Cardiac muscle cell (in vitro differentiated cells and primary cell): ENCODE data around the gene REC8. TPM values are rescaled to one million over a fixed set of nuclear protein-coding genes. Genes with fewer than 3 reads are reported as not detected.

Experiments used
- DNase-seq, 2 donors: peaks; one replicate each; pipeline versions ENCODE4 v3.0.0 to v3.0.0-alpha.2; 2010 to 2017; ENCODE audit warnings: low read depth in 1 of 2, low spot score in 1 of 2
- H3K27ac ChIP-seq: fragments of 200-600 bp; sonication (generic); 2 replicates; pipeline ENCODE4 v1.5.1; 2016
- H3K27me3 ChIP-seq: fragments of 200-600 bp; sonication (generic); 2 replicates; pipeline ENCODE4 v1.6.0; 2016; ENCODE audit warnings: control low read depth
- H3K36me3 ChIP-seq: fragments of 200-600 bp; sonication (generic); 2 replicates; pipeline ENCODE4 v1.5.1; 2016; ENCODE audit warnings: control low read depth
- H3K4me1 ChIP-seq: fragments of 200-600 bp; sonication (generic); 2 replicates; pipeline ENCODE4 v1.8.1; 2017; ENCODE audit warnings: low read depth, mild to moderate bottlenecking, mixed run types
- H3K4me3 ChIP-seq: fragments of 200-600 bp; sonication (generic); 2 replicates; pipeline ENCODE4 v1.5.1; 2016; ENCODE audit warnings: mild to moderate bottlenecking
- H3K9me3 ChIP-seq: fragments of 200-600 bp; sonication (generic); 2 replicates; pipeline ENCODE4 v1.5.1; 2017; ENCODE audit warnings: low read depth, mild to moderate bottlenecking, control low read depth
- polyA plus RNA-seq: library from polyadenylated mRNA; unstranded; fragments of >200 nt; fragmentation: Nextera tagmentation; extraction: Ambion mirVana; gene quantifications from 2 replicates; pipeline ENCODE4 v1.2.1, GENCODE V29; 2016
- total RNA-seq: library from RNA; depleted of rRNA; stranded (reverse); fragments of >200 nt; gene quantifications from 2 replicates; pipeline ENCODE4 v1.2.3, GENCODE V29; 2016
- TF ChIP-seq, protein P1 (sequence below): IDR thresholded peaks from 2 replicates; pipeline ENCODE4 v1.5.1; 2012; ENCODE audit warnings: low read depth, mild to moderate bottlenecking, low read length

The REC8 gene
- total and polyA plus RNA-seq, 2 experiments from 2014 or later, result 20.3 to 38.8 TPM

DNA sequence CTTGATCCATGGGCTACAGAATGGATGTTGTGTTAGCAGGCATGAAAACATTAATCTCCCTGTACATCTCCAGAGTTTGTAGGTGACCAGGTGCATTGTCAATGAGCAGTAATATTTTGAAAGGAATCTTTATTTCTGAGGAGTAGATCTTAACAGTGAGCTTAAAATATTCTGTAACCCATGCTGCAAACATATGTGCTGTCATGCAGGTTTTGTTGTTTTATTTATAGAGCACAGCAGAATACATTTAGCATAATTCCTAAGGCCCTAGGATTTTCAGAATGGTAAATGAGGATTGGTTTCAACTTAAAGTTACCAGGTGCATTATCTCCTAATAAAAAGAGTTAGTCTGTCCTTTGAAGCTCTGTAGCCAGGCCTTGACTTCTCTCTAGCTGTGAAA, 44.9 kb upstream of the REC8 start:
- peaks cover 27% of the 10 kb centered on the region for H3K4me1 ChIP-seq
- no peak overlapping the region for H3K4me3 ChIP-seq
- no peaks in the 10 kb centered on the region for H3K27me3 ChIP-seq
- peaks cover 12% of the 10 kb centered on the region for H3K36me3 ChIP-seq
- no peaks in the 10 kb centered on the region for H3K9me3 ChIP-seq
- H3K27ac ChIP-seq, result no peak overlapping the region
- TF ChIP-seq, protein P1, sequence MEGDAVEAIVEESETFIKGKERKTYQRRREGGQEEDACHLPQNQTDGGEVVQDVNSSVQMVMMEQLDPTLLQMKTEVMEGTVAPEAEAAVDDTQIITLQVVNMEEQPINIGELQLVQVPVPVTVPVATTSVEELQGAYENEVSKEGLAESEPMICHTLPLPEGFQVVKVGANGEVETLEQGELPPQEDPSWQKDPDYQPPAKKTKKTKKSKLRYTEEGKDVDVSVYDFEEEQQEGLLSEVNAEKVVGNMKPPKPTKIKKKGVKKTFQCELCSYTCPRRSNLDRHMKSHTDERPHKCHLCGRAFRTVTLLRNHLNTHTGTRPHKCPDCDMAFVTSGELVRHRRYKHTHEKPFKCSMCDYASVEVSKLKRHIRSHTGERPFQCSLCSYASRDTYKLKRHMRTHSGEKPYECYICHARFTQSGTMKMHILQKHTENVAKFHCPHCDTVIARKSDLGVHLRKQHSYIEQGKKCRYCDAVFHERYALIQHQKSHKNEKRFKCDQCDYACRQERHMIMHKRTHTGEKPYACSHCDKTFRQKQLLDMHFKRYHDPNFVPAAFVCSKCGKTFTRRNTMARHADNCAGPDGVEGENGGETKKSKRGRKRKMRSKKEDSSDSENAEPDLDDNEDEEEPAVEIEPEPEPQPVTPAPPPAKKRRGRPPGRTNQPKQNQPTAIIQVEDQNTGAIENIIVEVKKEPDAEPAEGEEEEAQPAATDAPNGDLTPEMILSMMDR, result no peak
- no peak for DNase-seq

DNA sequence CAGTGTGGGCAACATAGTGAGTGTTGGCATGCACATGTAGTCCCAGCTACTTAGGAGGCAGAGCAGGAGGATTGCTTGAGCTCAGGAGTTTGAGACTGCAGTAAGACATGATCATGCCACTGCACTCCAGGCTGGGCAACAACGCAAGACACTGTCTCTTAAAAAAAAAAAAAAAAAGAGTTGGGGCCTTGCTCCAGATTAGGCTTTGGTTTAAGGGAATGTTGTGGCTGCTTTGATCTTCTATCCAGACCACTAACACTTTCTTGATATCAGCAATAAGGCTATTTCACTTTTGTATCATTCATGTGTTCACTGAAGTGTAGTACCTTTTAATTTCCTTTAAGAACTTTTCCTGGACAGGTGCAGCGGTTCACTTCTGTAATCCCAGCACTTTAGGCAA, 44.2 kb upstream of the REC8 start:
- DNase-seq, result no peak
- no peaks in the 10 kb centered on the region for H3K27me3 ChIP-seq
- TF ChIP-seq, protein P1, result no peak
- H3K4me3 ChIP-seq, result no peak overlapping the region
- peaks cover 10% of the 10 kb centered on the region for H3K36me3 ChIP-seq
- H3K27ac ChIP-seq, result no peak overlapping the region
- H3K4me1 ChIP-seq, result peaks cover 35% of the 10 kb centered on the region
- H3K9me3 ChIP-seq, result no peaks in the 10 kb centered on the region

DNA sequence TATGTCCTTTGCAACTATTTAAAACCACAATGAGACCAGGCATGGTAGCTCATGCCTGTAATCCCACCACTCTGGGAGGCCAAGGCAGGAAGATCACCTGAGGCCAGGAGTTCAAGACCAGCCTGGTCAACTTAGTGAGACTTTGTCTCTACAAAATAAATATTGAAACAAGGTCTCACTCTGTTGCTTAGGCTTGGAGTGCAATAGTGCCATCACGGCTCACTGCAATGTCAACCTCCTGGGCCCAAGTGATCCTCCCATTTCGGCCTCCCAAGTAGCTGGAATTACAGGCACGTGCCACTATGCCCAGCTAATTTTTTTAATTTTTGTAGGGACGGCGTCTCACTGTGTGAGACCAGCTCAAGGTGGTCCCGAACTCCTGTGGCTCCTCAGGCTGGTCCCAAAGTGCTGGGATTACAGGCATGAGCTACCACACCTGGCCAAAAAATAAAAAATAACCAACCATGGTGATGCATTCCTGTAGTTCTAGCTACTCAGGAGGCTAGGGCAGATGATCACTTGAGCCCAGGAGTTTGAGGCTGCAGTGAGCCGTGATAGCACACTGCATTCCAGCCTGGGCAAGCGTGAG, 42.4 kb upstream of the REC8 start:
- H3K9me3 ChIP-seq, result no peaks in the 10 kb centered on the region
- DNase-seq, result no peak
- TF ChIP-seq, protein P1, result no peak
- no peaks in the 10 kb centered on the region for H3K36me3 ChIP-seq
- peak overlapping the region; percentile 96 for H3K27ac ChIP-seq
- H3K27me3 ChIP-seq, result no peaks in the 10 kb centered on the region
- peaks cover 40% of the 10 kb centered on the region for H3K4me1 ChIP-seq
- H3K4me3 ChIP-seq, result no peak overlapping the region

DNA sequence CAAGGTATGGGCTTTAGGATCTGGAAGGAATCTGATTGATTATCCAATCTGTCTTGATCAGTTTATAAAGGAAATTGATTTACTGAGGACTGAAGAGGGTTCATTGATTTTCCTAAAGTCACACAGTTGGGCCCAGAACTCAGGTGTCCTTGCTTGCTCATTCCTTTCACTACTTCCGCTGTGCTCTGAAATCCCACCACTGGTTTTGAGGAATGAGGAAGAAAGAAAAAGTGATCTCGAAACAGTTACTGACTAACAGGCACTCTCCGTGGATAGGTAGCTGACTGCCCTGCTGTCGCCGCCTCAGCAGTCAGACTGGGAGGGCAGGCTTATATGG, 41.5 kb upstream of the REC8 start, which contains the start of gene FITM1:
Gene FITM1 (plus strand): TSS at position 280 of the 337 bp plus-strand sequence. CDS start 905 bp downstream, outside the sequence.
- TF ChIP-seq, protein P1, result no peak
- H3K4me3 ChIP-seq, result peak within 1 kb of the TSS; percentile 8
- no peaks in the 10 kb centered on the region for H3K27me3 ChIP-seq
- H3K9me3 ChIP-seq, result no peaks in the 10 kb centered on the region
- H3K4me1 ChIP-seq, result peaks cover 40% of the 10 kb centered on the region
- H3K27ac ChIP-seq, result peak within 1 kb of the TSS; percentile 96
- H3K36me3 ChIP-seq, result no peaks in the 10 kb centered on the region
- peak in 1 of 2 donors; percentile 28 for DNase-seq

DNA sequence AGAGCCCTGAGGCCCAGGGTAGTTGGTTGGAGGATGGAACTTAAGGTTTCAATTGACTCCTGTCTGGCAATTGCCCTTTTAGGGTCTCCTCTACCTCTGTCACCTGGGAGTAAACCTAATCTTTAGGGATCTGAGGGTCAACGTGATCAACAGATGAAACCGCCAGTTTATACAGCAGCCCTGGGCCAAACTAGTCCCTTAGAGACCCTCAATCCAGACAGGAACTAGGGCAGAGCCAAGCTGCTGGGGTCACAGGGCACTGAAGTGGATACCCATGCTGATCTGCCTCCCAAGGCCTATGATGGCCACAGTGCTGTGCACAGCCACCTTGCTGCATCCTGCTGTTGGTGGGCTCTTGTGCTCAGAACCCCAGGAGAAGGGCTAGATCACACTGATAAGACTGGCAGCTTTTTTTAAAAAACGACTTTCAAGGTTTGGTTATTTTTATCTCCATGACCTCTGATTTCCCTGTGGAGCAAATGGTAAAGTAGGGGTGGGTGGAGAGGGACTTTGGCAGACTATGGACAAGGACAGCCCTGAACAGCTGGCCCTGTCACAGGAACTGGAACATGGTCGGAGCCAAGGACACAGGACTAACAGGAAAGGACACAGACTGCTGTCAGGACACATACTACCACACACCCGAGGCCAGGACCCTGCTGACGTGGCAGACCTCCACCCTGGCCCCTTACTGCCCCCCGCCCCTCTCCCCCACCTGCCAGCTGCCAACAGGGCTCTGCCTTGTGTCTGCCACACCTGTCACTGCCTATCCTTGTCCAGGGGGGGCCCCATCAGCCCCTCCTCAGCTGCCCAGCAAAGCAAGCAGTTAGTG, 40.9 kb upstream of the REC8 start:
- Histone ChIP-seq H3K4me1 (peaks cover 40% of the 10 kb centered on the region), H3K9me3 (no peaks in the 10 kb centered on the region), H3K27ac (peak overlapping the region; percentile 96), H3K4me3 (peak overlapping the region; percentile 8), H3K36me3 (no peaks in the 10 kb centered on the region), H3K27me3 (no peaks in the 10 kb centered on the region)
- peak in 1 of 2 donors; percentile 86 for DNase-seq
- TF ChIP-seq, protein P1, result no peak
